ENCODE measurements around the gene PGM2L1.
"Not testable (repeated sequence)": the region's sequence is repeated elsewhere in the genome, so short reads cannot be mapped to it uniquely, and the experiment has no call there.

Gene PGM2L1

DNA sequence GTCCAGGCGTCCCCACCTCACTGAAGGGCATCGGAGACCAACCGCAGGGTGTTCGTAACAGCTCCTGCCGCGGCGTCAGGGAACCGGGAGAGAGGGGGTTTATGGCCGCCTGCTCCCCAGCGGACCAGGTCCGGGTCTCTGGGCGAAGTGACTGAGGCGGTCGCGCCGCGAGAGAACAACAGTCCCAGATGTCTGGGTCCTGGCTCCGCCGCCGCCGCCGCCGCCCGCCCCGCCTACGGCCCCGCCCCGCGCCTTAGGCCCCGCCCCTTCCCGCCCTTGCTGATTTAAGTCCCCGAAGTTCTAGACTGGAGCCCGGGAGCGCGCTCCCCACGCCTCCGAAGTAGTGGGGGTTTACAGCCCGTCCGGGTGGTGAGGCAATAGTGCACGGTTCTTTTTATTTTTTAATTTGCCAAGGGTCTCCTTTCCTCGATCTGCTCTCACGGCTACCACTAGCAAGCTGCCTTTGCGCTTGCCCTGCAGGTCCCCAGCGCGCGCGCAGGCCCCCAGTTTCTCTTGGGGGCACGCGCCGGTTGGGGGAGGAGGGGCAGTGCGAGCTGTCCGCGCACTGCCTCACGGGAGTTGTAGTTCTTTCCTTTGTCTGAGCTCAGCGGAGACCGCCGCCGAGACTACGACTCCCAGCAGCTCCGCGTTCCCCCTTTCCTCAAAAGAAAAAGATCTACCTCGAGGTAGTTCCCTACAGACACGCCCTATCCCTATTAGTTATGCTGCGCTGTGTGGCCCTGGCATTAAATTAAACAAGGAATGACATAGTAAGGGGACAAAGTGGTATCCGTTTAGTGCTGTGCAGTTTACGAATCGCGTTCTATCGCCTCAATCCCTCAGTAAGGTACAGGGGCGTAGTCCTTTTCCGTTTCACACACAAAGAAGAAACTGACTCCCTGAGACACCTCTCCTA, at the start of gene PGM2L1:
Gene PGM2L1 (minus strand): TSS at position 190 of the 916 bp plus-strand sequence. CDS start 272 bp downstream, outside the sequence.
- DNase-seq, result peak; percentile 100

- DNase-seq, result no peak
These were observed 49.5 kb upstream of the PGM2L1 start for GRCh38 chr11:74447720-74448119.

- DNase-seq, result no peak
These were observed 48.3 kb upstream of the PGM2L1 start for GRCh38 chr11:74446532-74446938.

GRCh38 chr11:74444173-74444826, 46.1 kb upstream of the PGM2L1 start:
- no peak for DNase-seq

DNA sequence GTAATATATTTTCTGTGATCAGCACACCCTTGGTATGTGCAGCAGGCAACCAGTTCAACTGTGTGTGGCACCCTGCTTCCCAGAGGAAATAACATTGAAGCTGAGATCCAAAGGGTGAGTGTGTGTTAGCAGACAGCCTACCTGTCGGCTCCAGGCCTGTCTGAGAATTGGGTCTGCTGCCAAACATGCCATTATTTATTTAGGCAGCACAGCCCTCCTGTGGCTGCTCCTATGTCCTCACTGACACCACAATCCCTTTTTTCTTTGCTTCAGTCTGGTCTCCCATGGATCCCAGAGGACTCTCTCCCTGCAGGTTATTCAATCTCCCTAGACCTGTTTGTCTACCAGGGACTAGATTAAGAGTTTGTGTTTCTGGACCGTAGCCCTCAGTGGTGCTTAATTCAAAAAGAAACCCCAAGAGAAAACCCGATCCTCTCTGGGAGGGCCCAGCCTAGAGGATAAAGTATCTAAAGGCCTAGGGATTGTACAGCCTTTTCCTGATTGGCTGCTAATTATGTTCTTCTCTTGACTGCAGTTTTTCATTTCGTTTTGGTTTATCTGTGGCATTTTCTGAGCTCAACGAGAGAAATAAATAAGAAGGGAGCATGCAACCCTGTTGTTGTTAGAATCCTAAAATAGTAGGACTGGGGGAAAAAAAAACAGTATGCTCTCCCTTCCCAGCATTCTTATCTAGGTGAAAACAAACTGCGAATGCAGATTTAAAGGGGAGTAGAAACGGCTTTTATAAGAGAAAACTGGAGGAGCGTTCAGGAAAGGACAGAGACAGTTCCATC, 45.0 kb upstream of the PGM2L1 start:
- no peak for DNase-seq

- DNase-seq, result no peak
These were observed 44.4 kb upstream of the PGM2L1 start for GRCh38 chr11:74442636-74443035.

DNA sequence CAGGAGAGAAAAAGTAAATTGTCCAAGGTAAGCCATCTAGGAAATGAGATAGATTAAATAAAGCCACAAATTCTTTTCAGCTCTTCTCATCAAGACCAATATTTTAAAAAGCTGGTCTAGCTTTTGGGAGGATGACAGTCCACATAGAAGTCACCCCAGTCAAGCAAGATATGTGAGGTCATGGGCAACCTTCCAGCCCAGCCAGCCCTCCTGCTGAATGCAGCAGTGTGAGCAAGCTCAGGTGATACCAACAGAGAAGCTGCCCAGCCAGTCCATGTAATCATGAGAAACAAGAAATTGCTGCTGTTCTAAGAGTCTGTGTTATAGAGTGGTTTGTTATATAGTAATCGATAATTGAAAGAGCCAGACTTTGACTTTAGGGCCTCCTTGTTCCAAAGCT, 40.4 kb upstream of the PGM2L1 start:
- DNase-seq, result no peak

- peak; percentile 64 for DNase-seq
These were observed 39.3 kb upstream of the PGM2L1 start for GRCh38 chr11:74437441-74438042.

GRCh38 chr11:74434528-74434927, 36.3 kb upstream of the PGM2L1 start:
- DNase-seq, result no peak

DNA sequence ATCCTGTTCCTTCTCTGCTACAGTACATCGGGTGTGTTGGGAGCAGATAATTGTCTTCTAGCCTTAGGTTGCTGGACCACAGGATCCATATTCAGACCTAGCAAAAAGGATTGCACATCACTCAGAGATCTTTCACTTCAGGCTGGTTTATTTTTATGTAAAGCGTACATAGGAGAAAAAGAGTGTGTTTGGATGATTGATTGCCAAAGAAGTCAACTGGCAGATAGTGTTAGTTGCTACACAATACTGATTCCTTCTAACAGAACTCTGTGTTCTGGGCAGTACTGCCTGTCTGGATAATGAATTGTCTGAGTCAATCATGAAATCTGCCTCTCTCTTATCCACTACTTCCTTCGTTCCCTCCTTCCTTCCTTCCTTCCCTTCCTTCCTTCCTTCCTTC, 31.0 kb upstream of the PGM2L1 start:
- no peak for DNase-seq

GRCh38 chr11:74427384-74427886, 29.2 kb upstream of the PGM2L1 start:
- no peak for DNase-seq

- DNase-seq, result no peak
These were observed 26.9 kb upstream of the PGM2L1 start for GRCh38 chr11:74425100-74425499.

DNA sequence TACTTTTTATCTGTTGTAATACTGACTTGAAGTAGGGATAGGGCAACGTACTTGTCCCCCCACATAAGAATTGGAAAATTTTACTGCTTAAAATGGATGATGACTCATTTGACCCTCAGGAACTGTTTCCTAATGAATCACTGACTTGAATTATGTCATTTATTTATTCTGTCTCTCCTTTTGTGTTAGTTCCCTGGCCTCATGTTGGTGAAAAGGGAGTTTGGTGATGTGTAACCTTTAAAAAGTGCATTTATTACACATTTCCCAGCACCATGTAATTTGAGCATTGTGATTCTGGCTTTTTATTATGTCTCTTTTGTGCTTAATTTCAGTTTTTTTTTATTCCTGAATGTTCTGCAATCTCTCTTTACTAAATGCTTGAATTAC, 20.3 kb upstream of the PGM2L1 start:
- DNase-seq, result no peak

GRCh38 chr11:74417860-74418508, 19.8 kb upstream of the PGM2L1 start:
- DNase-seq, result no peak

DNA sequence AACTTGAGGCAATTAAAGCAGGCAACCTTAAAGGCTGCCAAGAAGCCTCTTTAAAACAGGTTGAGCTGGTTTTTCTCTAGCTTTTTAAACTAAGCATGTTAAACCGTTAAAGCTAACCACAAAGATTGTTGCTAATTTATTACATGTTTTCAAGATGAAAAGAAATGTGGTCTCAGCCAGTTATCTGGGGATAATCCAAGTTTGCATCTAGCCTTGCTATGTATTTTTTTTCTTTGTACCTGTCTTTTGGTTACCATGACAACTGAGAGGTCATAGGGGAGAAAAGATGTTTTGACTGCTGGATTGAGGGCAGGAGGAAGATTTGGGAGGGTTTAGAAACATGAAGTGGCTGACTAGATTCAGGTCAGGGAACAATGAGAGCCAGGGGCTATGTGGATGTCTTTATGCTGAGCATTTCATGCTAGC, 19.2 kb upstream of the PGM2L1 start:
- DNase-seq, result no peak

DNA sequence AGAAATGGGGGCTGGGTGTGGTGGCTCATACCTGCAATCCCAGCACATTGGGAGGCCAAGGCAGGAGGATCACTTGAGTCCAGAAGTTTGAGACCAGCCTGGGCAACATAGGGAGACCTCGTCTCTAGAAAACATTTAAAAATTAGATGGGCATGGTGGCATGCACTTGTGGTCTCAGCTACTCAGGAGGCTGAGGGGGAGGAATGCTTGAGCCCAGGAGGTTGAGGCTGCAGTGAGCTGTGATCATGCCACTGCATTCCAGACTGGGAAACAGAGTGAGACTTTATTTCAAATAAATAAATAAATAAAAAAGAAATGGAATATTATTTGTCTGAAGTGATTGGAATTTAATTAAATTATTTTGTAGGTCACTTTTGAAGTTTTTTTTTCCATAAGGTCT, 18.7 kb upstream of the PGM2L1 start:
- not testable (repeated sequence) for DNase-seq

DNA sequence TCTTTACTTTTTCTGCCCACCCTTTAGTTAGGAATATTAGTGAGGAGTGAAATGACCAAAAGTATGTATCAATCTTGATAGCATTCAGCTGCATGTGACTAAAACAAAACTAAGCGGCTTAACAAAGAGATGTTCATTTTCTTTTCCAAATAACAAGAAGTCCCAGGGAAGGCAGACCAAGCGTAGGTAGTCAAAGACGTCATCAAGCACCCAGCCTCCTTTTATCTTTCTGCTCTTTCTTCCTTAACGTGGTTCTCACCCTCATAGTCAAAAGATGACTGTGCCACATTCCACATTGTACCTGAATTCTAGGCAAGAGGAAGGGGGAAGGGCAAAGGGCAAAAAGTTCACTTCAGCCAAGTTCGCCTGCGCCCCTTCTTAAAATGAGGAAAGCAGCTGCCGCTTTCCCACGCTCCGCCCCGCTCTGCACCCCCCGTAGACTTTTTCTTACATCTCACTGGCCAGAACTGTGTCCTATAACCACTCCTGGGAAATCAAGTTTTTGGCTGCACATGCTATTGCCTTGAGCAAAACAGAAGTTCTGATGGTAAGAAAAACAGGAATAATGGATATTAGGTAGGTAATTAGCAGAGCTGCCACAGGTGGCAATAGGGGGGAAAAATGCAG, 14.6 kb upstream of the PGM2L1 start:
- no peak for DNase-seq

DNA sequence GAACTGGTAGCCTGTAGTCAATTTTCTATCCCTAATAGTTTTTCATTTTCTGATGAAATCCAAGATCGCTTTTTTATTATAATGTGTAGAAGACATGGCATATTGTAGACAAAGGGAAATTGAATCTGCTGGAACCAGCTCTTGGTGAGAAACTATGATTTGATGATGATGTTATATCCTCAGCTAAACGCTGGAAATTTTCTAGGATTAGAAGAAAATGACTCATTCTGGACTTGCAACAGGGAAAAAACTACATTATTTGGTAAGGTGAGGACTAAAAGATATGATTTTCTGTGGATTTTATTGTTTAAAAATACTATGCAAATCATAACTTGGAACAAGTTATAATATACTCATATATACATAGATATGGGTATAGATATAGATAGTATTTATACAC, 14.1 kb upstream of the PGM2L1 start:
- no peak for DNase-seq

DNA sequence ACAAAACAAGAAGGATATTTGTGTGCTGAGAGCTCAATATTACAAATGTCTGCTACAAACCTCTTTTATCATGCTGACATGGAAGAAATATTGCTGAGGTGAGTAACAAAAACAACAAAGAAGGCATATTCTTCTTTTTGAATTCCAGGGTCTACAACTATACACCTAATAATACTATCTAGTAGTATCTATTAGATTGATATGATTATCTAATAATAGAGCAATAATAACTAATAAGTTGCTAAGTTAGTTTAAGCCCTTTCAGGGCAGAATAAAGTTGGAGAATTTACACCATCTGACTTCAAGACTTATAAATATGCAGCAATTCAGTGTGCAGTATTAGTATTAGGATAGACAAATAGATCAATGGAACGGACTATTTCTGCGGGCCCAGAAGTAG, 11.4 kb upstream of the PGM2L1 start:
- DNase-seq, result no peak

- DNase-seq, result no peak
These were observed 5.5 kb upstream of the PGM2L1 start for GRCh38 chr11:74403607-74404321.

- DNase-seq, result no peak
These were observed 2.4 kb upstream of the PGM2L1 start for GRCh38 chr11:74400606-74401005.

All from OCI-M1 (cell line).